Ishikawa (cell line): Measurements from ENCODE around the gene MMP24.
A peak's percentile ranks its signal among the peaks of the same experiment; 100 is the strongest.

Experiments
- CEBPB ChIP-seq: IDR thresholded peaks from 2 replicates; pipeline ENCODE4 v1.6.1; 2012
- CREB1 ChIP-seq: IDR thresholded peaks from 2 replicates; pipeline ENCODE4 v1.6.1; 2012; ENCODE audit warnings: low read depth
- EGR1 ChIP-seq: IDR thresholded peaks from 2 replicates; pipeline ENCODE4 v1.6.1; 2012
- EP300 ChIP-seq: IDR thresholded peaks from 2 replicates; pipeline ENCODE4 v1.6.1; 2012; ENCODE audit warnings: borderline replicate concordance
- FOXM1 ChIP-seq: IDR thresholded peaks from 2 replicates; pipeline ENCODE4 v1.6.1; 2012; ENCODE audit warnings: low read depth, borderline replicate concordance
- MAX ChIP-seq: IDR thresholded peaks from 2 replicates; pipeline ENCODE4 v1.6.1; 2012
- NFIC ChIP-seq: IDR thresholded peaks from 2 replicates; pipeline ENCODE4 v1.6.1; 2012
- RAD21 ChIP-seq: IDR thresholded peaks from 2 replicates; pipeline ENCODE4 v1.6.1; 2012; ENCODE audit warnings: low read depth
- REST ChIP-seq: IDR thresholded peaks from 2 replicates; pipeline ENCODE4 v1.6.1; 2012; ENCODE audit warnings: low read depth, mild to moderate bottlenecking
- TAF1 ChIP-seq: IDR thresholded peaks from 2 replicates; pipeline ENCODE4 v1.6.1; 2012; ENCODE audit warnings: low read depth, mild to moderate bottlenecking
- TCF12 ChIP-seq: IDR thresholded peaks from 2 replicates; pipeline ENCODE4 v1.6.1; 2012; ENCODE audit warnings: low read depth
- TEAD4 ChIP-seq: IDR thresholded peaks from 2 replicates; pipeline ENCODE4 v1.6.1; 2012
- USF1 ChIP-seq: IDR thresholded peaks from 2 replicates; pipeline ENCODE4 v1.6.1; 2012
- YY1 ChIP-seq: IDR thresholded peaks from 2 replicates; pipeline ENCODE4 v1.6.1; 2012; ENCODE audit warnings: low read depth
- ZBTB7A ChIP-seq: IDR thresholded peaks from 2 replicates; pipeline ENCODE4 v1.6.1; 2012; ENCODE audit warnings: low read depth

The MMP24 gene

GRCh38 chr20:35271904-35272303 lies 45.4 kb downstream of the MMP24 start:
- no peak for TF ChIP-seq RAD21
- no peak for TF ChIP-seq YY1
- TF ChIP-seq NFIC, result no peak
- TF ChIP-seq USF1, result no peak
- TF ChIP-seq TCF12, result no peak
- TF ChIP-seq ZBTB7A, result no peak
- no peak for TF ChIP-seq EP300
- TF ChIP-seq TAF1, result no peak
- no peak for TF ChIP-seq EGR1
- no peak for TF ChIP-seq TEAD4
- no peak for TF ChIP-seq CREB1
- no peak for TF ChIP-seq FOXM1
- TF ChIP-seq MAX, result no peak
- TF ChIP-seq REST, result no peak
- TF ChIP-seq CEBPB, result no peak

GRCh38 chr20:35273449-35274171 lies 47.1 kb downstream of the MMP24 start:
- TF ChIP-seq MAX (no peak), TEAD4 (0 out of 2 replicates have a peak, but pooled peaks have one; percentile 15), CREB1 (peak; percentile 55; the same call in 1 of the 2 replicates)

- TF ChIP-seq USF1 (no peak), TCF12 (no peak), YY1 (no peak), RAD21 (no peak), TAF1 (no peak), CEBPB (no peak), CREB1 (no peak), REST (no peak), MAX (no peak), EGR1 (no peak)
Observed at GRCh38 chr20:35274172-35275092, 47.9 kb downstream of the MMP24 start.

- no peak for TF ChIP-seq NFIC
- no peak for TF ChIP-seq EGR1
- TF ChIP-seq TEAD4, result no peak
- TF ChIP-seq USF1, result no peak
- TF ChIP-seq MAX, result no peak
- TF ChIP-seq TCF12, result no peak
- TF ChIP-seq REST, result no peak
- TF ChIP-seq RAD21, result no peak
Observed at GRCh38 chr20:35275741-35276251, 49.3 kb downstream of the MMP24 start.
